ENCODE measurements around the gene ATP2B2.
A peak's percentile ranks its signal among the peaks of the same experiment; 100 is the strongest.

Gene ATP2B2

GRCh38 chr3:10492364-10493201, 12.8 kb downstream of the ATP2B2 start (continued):
- TF ChIP-seq ZNF132 (tag by site-specific recombination; IDR thresholded peaks at IDR 0.05; ENCODE audit: borderline replicate concordance) = no peak
- no peak for TF ChIP-seq BCL11A (tag by site-specific recombination; IDR thresholded peaks at IDR 0.05; ENCODE audit: low read depth)

DNA sequence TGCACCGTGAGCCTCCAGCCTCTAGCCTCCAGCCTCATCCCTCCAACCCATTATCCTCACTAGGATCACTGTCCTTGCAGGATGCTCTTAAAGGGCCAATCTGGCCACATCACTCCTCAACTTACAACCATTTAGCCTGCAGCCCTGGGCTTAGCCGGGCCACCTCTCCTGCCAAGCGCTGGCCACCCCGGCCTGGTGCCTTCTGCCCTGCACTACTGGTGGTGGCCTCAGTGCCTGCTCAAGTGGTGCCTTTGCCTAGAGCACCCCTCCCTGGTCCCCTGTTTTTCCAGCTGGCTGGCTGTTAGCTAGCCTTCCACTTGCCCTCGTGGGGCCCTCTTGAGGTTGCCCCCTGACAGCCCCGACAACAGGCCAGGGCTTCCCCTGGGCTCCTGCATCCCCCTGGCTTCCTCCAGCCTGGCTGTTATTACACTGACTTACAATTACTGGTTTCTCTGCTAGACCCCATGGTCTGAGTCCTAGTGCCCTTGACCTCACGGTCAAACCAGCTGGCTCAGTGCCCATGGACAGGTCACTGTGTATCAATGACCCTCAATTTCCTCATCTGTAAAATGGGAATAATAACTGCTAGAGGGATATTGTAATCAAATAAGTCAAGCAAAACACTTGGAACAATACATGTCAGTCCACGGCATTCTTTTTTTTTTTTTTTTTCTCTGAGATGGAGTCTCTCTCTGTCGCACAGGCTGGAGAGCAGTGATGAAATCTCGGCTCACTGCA, 15.5 kb downstream of the ATP2B2 start:
- POLR2A ChIA-PET = no interaction called here
- CTCF ChIA-PET = interaction anchor here (0.9 kb wide), 1 partner anchor 145 kb away, joined by 4 read pairs; no protein-coding TSS in a partner anchor
- Histone ChIP-seq H3K4me3 (ENCODE audit: low read depth, low read length) (no peak overlapping the region), H3K36me3 (ENCODE audit: control insufficient read depth in 2 of 2, insufficient read depth in 1 of 2, low read length in 2 of 2) (no peaks in the 10 kb centered on the region), H3K27ac (ENCODE audit: extremely low read depth, low read depth, low read length) (no peak overlapping the region), H3K9me3 (ENCODE audit: control insufficient read depth, insufficient read depth, low read depth, low read length) (no peaks in the 10 kb centered on the region), H3K4me1 (ENCODE audit: control insufficient read depth, insufficient read depth, low read length) (no peaks in the 10 kb centered on the region)
- TF ChIP-seq GLIS2 (tag by site-specific recombination; IDR thresholded peaks at IDR 0.05) (no peak), ZNF211 (tag by site-specific recombination; IDR thresholded peaks at IDR 0.05; ENCODE audit: low read depth) (no peak), ZNF555 (tag by site-specific recombination; conservative IDR thresholded peaks at IDR 0.05) (no peak), ZNF830 (tag by site-specific recombination; IDR thresholded peaks at IDR 0.05; ENCODE audit: low read depth) (no peak), KLF7 (tag by site-specific recombination; IDR thresholded peaks at IDR 0.05; ENCODE audit: borderline replicate concordance) (no peak)
- TF ChIP-seq, protein P1, sequence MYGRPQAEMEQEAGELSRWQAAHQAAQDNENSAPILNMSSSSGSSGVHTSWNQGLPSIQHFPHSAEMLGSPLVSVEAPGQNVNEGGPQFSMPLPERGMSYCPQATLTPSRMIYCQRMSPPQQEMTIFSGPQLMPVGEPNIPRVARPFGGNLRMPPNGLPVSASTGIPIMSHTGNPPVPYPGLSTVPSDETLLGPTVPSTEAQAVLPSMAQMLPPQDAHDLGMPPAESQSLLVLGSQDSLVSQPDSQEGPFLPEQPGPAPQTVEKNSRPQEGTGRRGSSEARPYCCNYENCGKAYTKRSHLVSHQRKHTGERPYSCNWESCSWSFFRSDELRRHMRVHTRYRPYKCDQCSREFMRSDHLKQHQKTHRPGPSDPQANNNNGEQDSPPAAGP (tag by site-specific recombination; IDR thresholded peaks at IDR 0.05) = no peak

DNA sequence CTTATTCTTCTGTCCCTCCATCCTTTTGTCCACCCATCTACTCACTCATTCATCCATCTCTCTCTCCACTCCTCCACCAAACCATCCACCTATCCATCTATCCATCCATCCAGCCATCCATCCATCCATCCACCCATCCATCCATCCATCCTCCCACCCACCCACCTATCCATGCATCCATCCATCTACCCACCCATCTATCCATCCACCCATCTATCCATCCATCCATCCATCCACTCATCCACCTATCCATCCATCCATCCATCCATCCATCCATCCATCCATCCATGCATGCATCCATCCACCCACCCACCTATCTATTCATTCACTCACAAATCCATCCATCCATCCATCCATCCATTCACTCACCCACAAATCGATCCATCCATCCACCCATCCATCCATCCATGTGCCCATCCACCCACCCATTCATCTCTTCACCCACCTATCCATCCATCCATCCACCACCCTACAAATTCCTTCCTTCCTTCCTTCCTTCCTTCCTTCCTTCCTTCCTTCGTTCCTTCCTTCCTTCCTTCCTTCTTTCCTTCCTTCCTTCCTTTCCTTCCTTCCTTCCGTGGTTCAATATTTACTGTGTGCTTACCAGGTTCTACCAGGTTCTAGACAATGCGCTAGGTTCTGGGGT, 17.3 kb downstream of the ATP2B2 start:
- Histone ChIP-seq H3K9me3 (ENCODE audit: control insufficient read depth, insufficient read depth, low read depth, low read length) (no peaks in the 10 kb centered on the region), H3K27ac (ENCODE audit: extremely low read depth, low read depth, low read length) (no peak overlapping the region), H3K4me3 (ENCODE audit: low read depth, low read length) (no peak overlapping the region), H3K4me1 (ENCODE audit: control insufficient read depth, insufficient read depth, low read length) (no peaks in the 10 kb centered on the region), H3K36me3 (ENCODE audit: control insufficient read depth in 2 of 2, insufficient read depth in 1 of 2, low read length in 2 of 2) (no peaks in the 10 kb centered on the region)
- ChIA-PET CTCF (interaction anchor here (0.6 kb wide), 2 partner anchors 29 to 148 kb away, joined by 3 to 4 read pairs; no protein-coding TSS in a partner anchor), POLR2A (no interaction called here)
- TF ChIP-seq ZFHX2 (tag by site-specific recombination; conservative IDR thresholded peaks at IDR 0.05) = peak; percentile 52
- TF ChIP-seq ZNF704 (tag by site-specific recombination; IDR thresholded peaks at IDR 0.05) = no peak
- TF ChIP-seq, protein P2, sequence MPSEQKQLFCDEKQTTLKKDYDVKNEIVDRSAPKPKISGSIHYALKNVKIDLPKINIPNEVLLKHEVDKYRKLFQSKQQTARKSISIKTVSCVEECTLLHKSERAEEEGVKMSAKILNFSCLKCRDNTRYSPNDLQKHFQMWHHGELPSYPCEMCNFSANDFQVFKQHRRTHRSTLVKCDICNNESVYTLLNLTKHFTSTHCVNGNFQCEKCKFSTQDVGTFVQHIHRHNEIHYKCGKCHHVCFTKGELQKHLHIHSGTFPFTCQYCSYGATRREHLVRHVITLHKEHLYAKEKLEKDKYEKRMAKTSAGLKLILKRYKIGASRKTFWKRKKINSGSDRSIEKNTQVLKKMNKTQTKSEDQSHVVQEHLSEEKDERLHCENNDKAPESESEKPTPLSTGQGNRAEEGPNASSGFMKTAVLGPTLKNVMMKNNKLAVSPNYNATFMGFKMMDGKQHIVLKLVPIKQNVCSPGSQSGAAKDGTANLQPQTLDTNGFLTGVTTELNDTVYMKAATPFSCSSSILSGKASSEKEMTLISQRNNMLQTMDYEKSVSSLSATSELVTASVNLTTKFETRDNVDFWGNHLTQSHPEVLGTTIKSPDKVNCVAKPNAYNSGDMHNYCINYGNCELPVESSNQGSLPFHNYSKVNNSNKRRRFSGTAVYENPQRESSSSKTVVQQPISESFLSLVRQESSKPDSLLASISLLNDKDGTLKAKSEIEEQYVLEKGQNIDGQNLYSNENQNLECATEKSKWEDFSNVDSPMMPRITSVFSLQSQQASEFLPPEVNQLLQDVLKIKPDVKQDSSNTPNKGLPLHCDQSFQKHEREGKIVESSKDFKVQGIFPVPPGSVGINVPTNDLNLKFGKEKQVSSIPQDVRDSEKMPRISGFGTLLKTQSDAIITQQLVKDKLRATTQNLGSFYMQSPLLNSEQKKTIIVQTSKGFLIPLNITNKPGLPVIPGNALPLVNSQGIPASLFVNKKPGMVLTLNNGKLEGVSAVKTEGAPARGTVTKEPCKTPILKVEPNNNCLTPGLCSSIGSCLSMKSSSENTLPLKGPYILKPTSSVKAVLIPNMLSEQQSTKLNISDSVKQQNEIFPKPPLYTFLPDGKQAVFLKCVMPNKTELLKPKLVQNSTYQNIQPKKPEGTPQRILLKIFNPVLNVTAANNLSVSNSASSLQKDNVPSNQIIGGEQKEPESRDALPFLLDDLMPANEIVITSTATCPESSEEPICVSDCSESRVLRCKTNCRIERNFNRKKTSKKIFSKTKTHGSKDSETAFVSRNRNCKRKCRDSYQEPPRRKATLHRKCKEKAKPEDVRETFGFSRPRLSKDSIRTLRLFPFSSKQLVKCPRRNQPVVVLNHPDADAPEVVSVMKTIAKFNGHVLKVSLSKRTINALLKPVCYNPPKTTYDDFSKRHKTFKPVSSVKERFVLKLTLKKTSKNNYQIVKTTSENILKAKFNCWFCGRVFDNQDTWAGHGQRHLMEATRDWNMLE (tag by site-specific recombination; conservative IDR thresholded peaks at IDR 0.05; ENCODE audit: low read depth) = no peak
- no peak for TF ChIP-seq ZNF426 (tag by site-specific recombination; IDR thresholded peaks at IDR 0.05)
- peak; percentile 86; the same call in 1 of the 2 replicates for TF ChIP-seq EGR2 (tag by site-specific recombination; IDR thresholded peaks at IDR 0.05; ENCODE audit: low read depth)
- peak; percentile 74 for TF ChIP-seq ZBTB17 (tag by site-specific recombination; IDR thresholded peaks at IDR 0.05)
- peak; percentile 95 for TF ChIP-seq ZNF366 (tag by site-specific recombination; conservative IDR thresholded peaks at IDR 0.05)
